ENCODE data around the gene COL19A1. TPM values are rescaled to one million over a fixed set of nuclear protein-coding genes. Genes with fewer than 3 reads are reported as not detected.

COL19A1 gene
- total RNA-seq, 1 experiment from 2014 or later, result not detected

GRCh38 chr6:69843189-69843588, 23.2 kb upstream of the COL19A1 start:
- CTCF ChIA-PET, result interaction anchor here (0.7 to 1.1 kb wide), 2 partner anchors 15 to 1138 kb away, joined by 3 read pairs; no protein-coding TSS in a partner anchor
- H3K9me3 Mint-ChIP-seq (ENCODE audit: unreplicated experiment), result no peaks in the 10 kb centered on the region
- H3K4me1 Mint-ChIP-seq (ENCODE audit: insufficient read depth, unreplicated experiment), result no peaks in the 10 kb centered on the region
- POLR2A ChIA-PET, result interaction anchor here (0.8 kb wide), 1 partner anchor 90 kb away, joined by 3 read pairs; no protein-coding TSS in a partner anchor
- DNase-seq (ENCODE audit: unreplicated experiment), result no peak
- no peak for TF ChIP-seq CTCF (IDR thresholded peaks at IDR 0.05; ENCODE audit: unreplicated experiment)
- no TSS peak for BruUV-seq (replicated peaks)
- no peak overlapping the region for H3K27ac Mint-ChIP-seq (ENCODE audit: low read depth, unreplicated experiment)
- intact Hi-C loops (cut with micrococcal nuclease), result no loop called here
- no peak overlapping the region for H3K4me3 Mint-ChIP-seq (ENCODE audit: unreplicated experiment)
- no peaks in the 10 kb centered on the region for H3K36me3 Mint-ChIP-seq (ENCODE audit: insufficient read depth, unreplicated experiment)
- peaks cover 95% of the 10 kb centered on the region for H3K27me3 Mint-ChIP-seq (ENCODE audit: insufficient read depth, unreplicated experiment)

GRCh38 chr6:69846312-69846711, 20.0 kb upstream of the COL19A1 start:
- TF ChIP-seq CTCF (IDR thresholded peaks at IDR 0.05; ENCODE audit: unreplicated experiment), result no peak
- Mint-ChIP-seq H3K36me3 (ENCODE audit: insufficient read depth, unreplicated experiment) (no peaks in the 10 kb centered on the region), H3K27me3 (ENCODE audit: insufficient read depth, unreplicated experiment) (peaks cover 90% of the 10 kb centered on the region), H3K27ac (ENCODE audit: low read depth, unreplicated experiment) (no peak overlapping the region), H3K9me3 (ENCODE audit: unreplicated experiment) (no peaks in the 10 kb centered on the region), H3K4me1 (ENCODE audit: insufficient read depth, unreplicated experiment) (no peaks in the 10 kb centered on the region), H3K4me3 (ENCODE audit: unreplicated experiment) (no peak overlapping the region)
- intact Hi-C loops (cut with micrococcal nuclease), result no loop called here
- no peak for DNase-seq (ENCODE audit: unreplicated experiment)
- ChIA-PET POLR2A (no interaction called here), CTCF (interaction anchor here (0.7 to 1.3 kb wide), 2 partner anchors 115 to 262 kb away, joined by 3 to 4 read pairs; no protein-coding TSS in a partner anchor)
- BruUV-seq (replicated peaks), result no TSS peak

DNA sequence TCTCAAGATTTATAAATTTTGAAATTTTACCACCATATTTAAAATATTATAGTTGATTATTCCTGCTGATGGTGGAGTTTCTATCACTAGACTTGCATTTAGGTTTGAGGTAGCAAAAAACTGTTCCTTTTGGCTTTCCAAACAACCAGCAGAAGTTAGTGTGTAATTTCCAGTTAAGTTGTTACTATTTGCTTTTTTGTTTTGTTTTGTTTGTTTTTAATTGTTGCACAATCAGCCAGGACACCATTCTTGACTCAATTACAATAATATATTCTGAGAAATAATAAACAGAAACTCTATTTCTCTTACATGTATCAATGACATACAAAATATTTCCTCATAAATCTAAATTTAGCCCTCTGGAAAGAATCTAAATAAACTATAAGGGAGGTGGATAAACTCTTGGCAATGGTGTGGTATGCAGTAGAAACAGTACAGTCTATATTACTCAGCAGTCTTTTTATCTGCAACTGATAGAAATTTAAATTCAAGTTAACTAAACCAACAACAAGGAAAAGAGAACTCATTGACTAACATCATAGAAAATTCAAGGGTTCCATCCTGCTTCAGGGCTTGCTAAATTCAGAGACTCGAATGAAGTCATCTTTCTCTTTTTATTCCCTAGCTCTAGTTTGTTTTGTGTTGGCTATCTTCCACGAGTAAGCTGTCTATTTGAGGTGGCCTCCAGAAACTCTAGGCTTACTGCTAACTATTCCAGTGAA, 19.4 kb upstream of the COL19A1 start:
- Mint-ChIP-seq H3K4me1 (ENCODE audit: insufficient read depth, unreplicated experiment) (no peaks in the 10 kb centered on the region), H3K27me3 (ENCODE audit: insufficient read depth, unreplicated experiment) (peaks cover 90% of the 10 kb centered on the region), H3K27ac (ENCODE audit: low read depth, unreplicated experiment) (no peak overlapping the region), H3K36me3 (ENCODE audit: insufficient read depth, unreplicated experiment) (no peaks in the 10 kb centered on the region), H3K9me3 (ENCODE audit: unreplicated experiment) (no peaks in the 10 kb centered on the region), H3K4me3 (ENCODE audit: unreplicated experiment) (no peak overlapping the region)
- no peak for TF ChIP-seq CTCF (IDR thresholded peaks at IDR 0.05; ENCODE audit: unreplicated experiment)
- intact Hi-C loops (cut with micrococcal nuclease), result no loop called here
- ChIA-PET CTCF (interaction anchor here (0.6 to 1.3 kb wide), 3 partner anchors 15 to 262 kb away, joined by 3 to 4 read pairs (median 4); no protein-coding TSS in a partner anchor), POLR2A (no interaction called here)
- no TSS peak for BruUV-seq (replicated peaks)
- no peak for DNase-seq (ENCODE audit: unreplicated experiment)

GRCh38 chr6:69847492-69847788, 18.9 kb upstream of the COL19A1 start:
- Mint-ChIP-seq H3K4me3 (ENCODE audit: unreplicated experiment) (no peak overlapping the region), H3K27me3 (ENCODE audit: insufficient read depth, unreplicated experiment) (peaks cover 90% of the 10 kb centered on the region), H3K36me3 (ENCODE audit: insufficient read depth, unreplicated experiment) (no peaks in the 10 kb centered on the region), H3K4me1 (ENCODE audit: insufficient read depth, unreplicated experiment) (no peaks in the 10 kb centered on the region), H3K9me3 (ENCODE audit: unreplicated experiment) (peaks cover 4% of the 10 kb centered on the region), H3K27ac (ENCODE audit: low read depth, unreplicated experiment) (no peak overlapping the region)
- intact Hi-C loops (cut with micrococcal nuclease), result no loop called here
- BruUV-seq (replicated peaks), result no TSS peak
- ChIA-PET POLR2A (no interaction called here), CTCF (interaction anchor here (0.6 to 1.3 kb wide), 2 partner anchors 16 to 261 kb away, joined by 4 read pairs; no protein-coding TSS in a partner anchor)
- no peak for DNase-seq (ENCODE audit: unreplicated experiment)
- TF ChIP-seq CTCF (IDR thresholded peaks at IDR 0.05; ENCODE audit: unreplicated experiment), result no peak
